Type B pancreatic cell (in vitro differentiated cells): ENCODE results near the gene JPH3. TPM values are rescaled to one million over a fixed set of nuclear protein-coding genes. Genes with fewer than 3 reads are reported as not detected.

Experiments used
- DNase-seq: peaks from one replicate; pipeline ENCODE4 v3.0.0; 2021; ENCODE audit warnings: mixed read lengths; ENCODE audit not compliant: unreplicated experiment; ENCODE audit errors: extremely low spot score
- H3K27ac Mint-ChIP-seq: 2 replicates; pipeline ENCODE4 v1.8.0; 2021; ENCODE audit warnings: mild to moderate bottlenecking, mixed read lengths
- H3K27me3 Mint-ChIP-seq: 2 replicates; pipeline ENCODE4 v1.8.0; 2021; ENCODE audit warnings: mixed read lengths
- H3K36me3 Mint-ChIP-seq: 2 replicates; pipeline ENCODE4 v1.8.0; 2021; ENCODE audit warnings: mixed read lengths
- H3K4me1 Mint-ChIP-seq: one replicate; pipeline ENCODE4 v1.8.0; 2021; ENCODE audit warnings: mixed read lengths; ENCODE audit not compliant: unreplicated experiment
- H3K4me3 Mint-ChIP-seq: 2 replicates; pipeline ENCODE4 v1.8.0; 2021; ENCODE audit warnings: mild to moderate bottlenecking, mixed read lengths
- H3K9me3 Mint-ChIP-seq: 2 replicates; pipeline ENCODE4 v1.8.0; 2021; ENCODE audit warnings: mixed read lengths
- CTCF ChIP-seq: fragments of 200-600 bp; sonication (generic); conservative IDR thresholded peaks from 2 replicates; pipeline ENCODE4 v1.5.0; 2021; ENCODE audit warnings: antibody characterized with exemption, mild to moderate bottlenecking
- total RNA-seq: library from RNA; stranded (reverse); gene quantifications from 2 replicates; pipeline ENCODE4 v1.2.1, GENCODE V29; 2021; ENCODE audit warnings: low replicate concordance

The JPH3 gene
- total RNA-seq, 1 donor from 2014 or later = 7.2 TPM

DNA sequence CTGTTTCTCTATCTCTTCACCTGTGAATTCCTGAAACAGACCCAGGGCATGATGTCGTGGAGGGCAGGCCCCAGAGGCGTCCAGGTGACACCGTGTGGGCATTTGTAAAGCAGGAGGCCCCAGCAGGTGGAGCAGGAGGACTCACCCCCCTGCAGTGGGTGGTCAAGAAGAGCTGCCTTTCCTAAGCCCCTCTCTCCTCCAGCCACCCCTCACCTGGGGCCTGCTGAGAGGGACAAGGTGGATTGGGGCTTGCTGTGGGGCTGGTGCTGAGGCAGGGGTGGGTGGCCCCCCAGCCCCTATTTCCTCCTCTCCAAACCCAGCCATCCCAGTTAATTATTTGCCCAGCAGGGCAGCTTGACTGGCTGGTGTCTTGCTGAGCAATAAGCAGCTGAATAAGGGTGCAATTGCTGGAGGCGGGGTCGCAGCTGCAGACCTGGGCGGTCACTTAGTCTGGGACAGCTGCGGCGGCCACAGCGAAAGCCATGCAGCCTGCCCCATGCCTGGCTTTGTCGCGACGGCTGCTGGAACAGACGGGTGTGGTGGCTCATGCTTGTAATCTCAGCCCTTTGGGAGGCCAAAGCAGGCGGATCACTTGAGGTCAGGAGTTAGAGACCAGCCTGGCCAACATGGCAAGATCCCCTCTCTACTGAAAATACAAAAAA is 56.4 kb downstream of the JPH3 start:
- TF ChIP-seq CTCF = no peak
- H3K4me3 Mint-ChIP-seq = no peak overlapping the region
- no peaks in the 10 kb centered on the region for H3K27me3 Mint-ChIP-seq
- H3K4me1 Mint-ChIP-seq = no peaks in the 10 kb centered on the region
- no peak for DNase-seq
- H3K27ac Mint-ChIP-seq = no peak overlapping the region
- H3K9me3 Mint-ChIP-seq = no peaks in the 10 kb centered on the region
- H3K36me3 Mint-ChIP-seq = no peaks in the 10 kb centered on the region

DNA sequence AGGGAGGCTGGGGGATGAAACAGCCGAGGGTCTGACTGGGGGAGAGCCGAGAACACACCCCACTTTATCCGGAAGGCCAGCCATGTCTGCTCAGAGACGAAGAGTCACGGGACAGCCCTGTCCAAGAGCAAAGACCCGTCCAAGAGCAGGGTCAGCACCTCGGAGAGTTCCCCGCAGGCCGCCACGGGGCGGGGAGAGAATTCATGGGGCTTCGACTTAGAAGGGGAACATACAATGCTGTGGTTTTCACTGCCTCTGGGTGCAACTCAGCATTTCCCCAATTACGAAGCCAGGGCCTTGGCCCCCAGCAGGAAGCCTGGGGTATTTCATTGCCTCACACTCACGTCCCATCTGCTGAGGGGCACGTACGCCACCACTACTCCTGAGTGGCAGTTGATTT is 59.3 kb downstream of the JPH3 start:
- TF ChIP-seq CTCF = peak; percentile 42
- Mint-ChIP-seq H3K36me3 (no peaks in the 10 kb centered on the region), H3K4me1 (no peaks in the 10 kb centered on the region), H3K27ac (no peak overlapping the region), H3K9me3 (no peaks in the 10 kb centered on the region), H3K4me3 (no peak overlapping the region), H3K27me3 (no peaks in the 10 kb centered on the region)
- DNase-seq = no peak

- no peaks in the 10 kb centered on the region for H3K4me1 Mint-ChIP-seq
- no peaks in the 10 kb centered on the region for H3K9me3 Mint-ChIP-seq
- H3K4me3 Mint-ChIP-seq = no peak overlapping the region
- no peaks in the 10 kb centered on the region for H3K36me3 Mint-ChIP-seq
- DNase-seq = no peak
- TF ChIP-seq CTCF = no peak
- no peaks in the 10 kb centered on the region for H3K27me3 Mint-ChIP-seq
- no peak overlapping the region for H3K27ac Mint-ChIP-seq
Measured at GRCh38 chr16:87662254-87663204, 60.2 kb downstream of the JPH3 start.

DNA sequence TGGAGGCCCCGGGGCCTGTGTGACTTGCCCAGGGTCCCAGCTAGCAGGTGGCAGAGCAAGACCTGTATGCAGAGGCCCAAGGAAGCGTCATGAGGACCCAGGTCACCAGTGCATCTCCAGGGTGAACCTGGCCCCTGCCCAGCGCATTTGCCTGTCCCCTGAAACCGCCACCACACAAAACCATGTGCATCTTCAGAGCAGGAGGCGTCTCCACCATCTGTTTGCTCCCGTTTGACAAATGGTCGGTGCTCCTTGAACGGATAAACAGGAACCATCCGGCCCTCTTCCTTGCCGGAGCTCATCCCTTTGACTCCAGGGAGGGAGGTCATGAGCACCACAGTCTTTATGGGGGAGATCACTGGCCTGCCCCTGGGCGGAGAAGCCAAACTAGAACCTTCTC is 62.5 kb downstream of the JPH3 start:
- DNase-seq = no peak
- no peak for TF ChIP-seq CTCF
- H3K4me3 Mint-ChIP-seq = no peak overlapping the region
- no peaks in the 10 kb centered on the region for H3K36me3 Mint-ChIP-seq
- H3K9me3 Mint-ChIP-seq = no peaks in the 10 kb centered on the region
- H3K27me3 Mint-ChIP-seq = no peaks in the 10 kb centered on the region
- H3K4me1 Mint-ChIP-seq = no peaks in the 10 kb centered on the region
- H3K27ac Mint-ChIP-seq = no peak overlapping the region

DNA sequence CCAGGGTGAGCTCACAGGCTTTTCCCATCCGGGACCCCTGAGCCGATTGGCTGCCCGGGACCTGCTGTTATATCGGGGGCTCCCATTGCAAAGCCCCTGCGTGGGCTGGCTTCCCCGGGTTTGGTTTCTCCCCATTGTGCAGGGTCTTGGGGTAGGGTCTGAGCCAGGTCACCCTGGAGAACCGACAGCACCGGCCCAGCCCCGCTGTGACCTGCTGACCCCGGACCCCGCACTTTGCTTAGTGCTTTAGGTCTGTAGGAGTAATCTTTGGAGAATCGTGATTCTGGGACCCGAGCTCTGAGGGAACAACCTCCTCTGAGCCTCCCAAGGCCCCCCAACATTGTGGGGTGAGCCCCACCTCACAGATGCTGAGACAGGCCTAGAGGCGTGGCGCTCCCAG is 62.9 kb downstream of the JPH3 start:
- DNase-seq = no peak
- Mint-ChIP-seq H3K4me1 (no peaks in the 10 kb centered on the region), H3K27me3 (no peaks in the 10 kb centered on the region), H3K4me3 (no peak overlapping the region), H3K9me3 (no peaks in the 10 kb centered on the region), H3K36me3 (no peaks in the 10 kb centered on the region), H3K27ac (no peak overlapping the region)
- TF ChIP-seq CTCF = no peak
